Measurements from ENCODE around the gene CERT1. TPM values are rescaled to one million over a fixed set of nuclear protein-coding genes. Genes with fewer than 3 reads are reported as not detected.
"Not testable (repeated sequence)": the region's sequence is repeated elsewhere in the genome, so short reads cannot be mapped to it uniquely, and the experiment has no call there.

CERT1 gene
- total RNA-seq, 1 donor from 2014 or later = 36.2 TPM

DNA sequence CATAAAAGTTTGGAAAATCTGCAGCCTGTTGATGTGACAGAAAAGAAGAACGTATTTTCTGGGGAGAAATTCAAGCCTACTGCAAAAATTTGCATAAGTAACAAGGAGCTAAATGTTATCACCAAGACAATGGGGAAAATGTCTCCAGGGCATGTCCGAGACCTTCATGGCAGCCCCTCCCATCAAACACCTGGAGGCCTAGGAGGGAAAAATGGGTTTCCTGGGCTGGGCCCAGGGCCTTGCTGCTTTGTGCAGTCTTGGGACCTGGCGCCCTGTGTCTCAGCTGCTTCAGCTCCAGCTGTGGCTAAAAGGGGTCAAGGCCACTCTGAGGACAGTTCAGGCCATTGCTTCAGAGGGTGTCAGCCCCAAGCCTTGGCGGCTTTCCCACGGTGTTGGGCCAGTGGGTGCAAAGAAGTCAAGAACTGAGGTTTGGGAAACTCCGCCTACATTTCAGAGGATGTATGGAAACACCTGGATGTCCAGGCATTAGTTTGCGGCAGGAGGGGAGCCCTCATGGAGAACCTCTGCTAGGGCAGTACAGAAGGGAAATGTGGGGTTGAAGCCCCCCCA is 13.1 kb downstream of the CERT1 start:
- Mint-ChIP-seq H3K27me3 (ENCODE audit: low read depth) (no peaks in the 10 kb centered on the region), H3K4me3 (ENCODE audit: unreplicated experiment) (no peak overlapping the region), H3K36me3 (ENCODE audit: low read depth) (peaks cover 6% of the 10 kb centered on the region), H3K4me1 (ENCODE audit: low read depth) (no peaks in the 10 kb centered on the region), H3K9me3 (ENCODE audit: low read depth) (peaks cover 4% of the 10 kb centered on the region), H3K27ac (ENCODE audit: unreplicated experiment) (no peak overlapping the region)
- TF ChIP-seq CTCF (IDR thresholded peaks at IDR 0.05) = no peak
- DNase-seq (ENCODE audit: low spot score) = no peak

DNA sequence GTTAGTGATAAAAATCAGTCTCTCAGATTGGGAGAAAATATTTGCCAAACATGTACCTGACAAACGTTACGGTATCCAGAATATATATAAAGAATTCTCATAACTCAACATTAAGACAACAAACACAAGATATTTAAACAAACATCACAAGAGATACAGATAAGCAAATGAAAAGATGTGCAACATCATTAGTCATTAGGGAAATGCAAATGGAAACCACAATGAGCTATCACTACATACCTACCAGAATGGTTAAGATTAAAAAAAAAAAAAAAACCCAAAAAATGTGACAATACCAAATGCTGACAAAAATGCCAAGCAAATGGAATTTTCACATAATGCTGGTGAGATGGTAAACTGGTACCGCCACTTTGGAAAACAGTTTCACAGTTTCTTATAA is 15.4 kb downstream of the CERT1 start:
- Mint-ChIP-seq H3K4me1 (ENCODE audit: low read depth) (no peaks in the 10 kb centered on the region), H3K9me3 (ENCODE audit: low read depth) (peaks cover 4% of the 10 kb centered on the region), H3K27ac (ENCODE audit: unreplicated experiment) (no peak overlapping the region), H3K36me3 (ENCODE audit: low read depth) (peaks cover 11% of the 10 kb centered on the region), H3K27me3 (ENCODE audit: low read depth) (no peaks in the 10 kb centered on the region), H3K4me3 (ENCODE audit: unreplicated experiment) (no peak overlapping the region)
- no peak for TF ChIP-seq CTCF (IDR thresholded peaks at IDR 0.05)
- no peak for DNase-seq (ENCODE audit: low spot score)

- Mint-ChIP-seq H3K4me3 (ENCODE audit: unreplicated experiment) (no peak overlapping the region), H3K27me3 (ENCODE audit: low read depth) (no peaks in the 10 kb centered on the region), H3K4me1 (ENCODE audit: low read depth) (peaks cover 3% of the 10 kb centered on the region), H3K27ac (ENCODE audit: unreplicated experiment) (no peak overlapping the region), H3K36me3 (ENCODE audit: low read depth) (peaks cover 25% of the 10 kb centered on the region), H3K9me3 (ENCODE audit: low read depth) (peaks cover 34% of the 10 kb centered on the region)
- no peak for TF ChIP-seq CTCF (IDR thresholded peaks at IDR 0.05)
- DNase-seq (ENCODE audit: low spot score) = no peak
Observed at GRCh38 chr5:75491621-75492020, 19.8 kb downstream of the CERT1 start.

DNA sequence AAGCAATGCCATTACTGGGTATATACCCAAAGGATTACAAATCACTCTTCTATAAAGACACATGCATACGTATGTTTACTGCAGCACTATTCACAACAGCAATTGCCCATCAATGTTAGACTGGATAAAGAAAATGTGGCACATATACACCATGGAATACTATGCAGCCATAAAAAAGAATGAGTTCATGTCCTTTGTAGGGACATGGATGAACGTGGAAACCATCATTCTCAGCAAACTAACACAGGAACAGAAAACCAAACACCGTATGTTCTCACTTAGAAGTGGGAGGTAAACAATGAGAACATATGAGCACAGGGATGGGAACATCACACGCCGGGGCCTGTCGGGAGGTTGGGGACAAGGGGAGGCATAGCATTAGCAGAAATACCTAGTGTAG is 21.6 kb downstream of the CERT1 start:
- not testable (repeated sequence) for H3K4me1 Mint-ChIP-seq (ENCODE audit: low read depth); H3K27me3 Mint-ChIP-seq (ENCODE audit: low read depth); DNase-seq (ENCODE audit: low spot score); H3K4me3 Mint-ChIP-seq (ENCODE audit: unreplicated experiment); H3K27ac Mint-ChIP-seq (ENCODE audit: unreplicated experiment)
- Mint-ChIP-seq H3K36me3 (ENCODE audit: low read depth) (peaks cover 37% of the 10 kb centered on the region), H3K9me3 (ENCODE audit: low read depth) (peaks cover 49% of the 10 kb centered on the region)

GRCh38 chr5:75484605-75485004 is 26.8 kb downstream of the CERT1 start:
- H3K27ac Mint-ChIP-seq (ENCODE audit: unreplicated experiment) = no peak overlapping the region
- no peak for TF ChIP-seq CTCF (IDR thresholded peaks at IDR 0.05)
- H3K4me3 Mint-ChIP-seq (ENCODE audit: unreplicated experiment) = no peak overlapping the region
- H3K9me3 Mint-ChIP-seq (ENCODE audit: low read depth) = peaks cover 59% of the 10 kb centered on the region
- peaks cover 3% of the 10 kb centered on the region for H3K4me1 Mint-ChIP-seq (ENCODE audit: low read depth)
- peaks cover 30% of the 10 kb centered on the region for H3K36me3 Mint-ChIP-seq (ENCODE audit: low read depth)
- no peak for DNase-seq (ENCODE audit: low spot score)
- no peaks in the 10 kb centered on the region for H3K27me3 Mint-ChIP-seq (ENCODE audit: low read depth)

- no peaks in the 10 kb centered on the region for H3K4me1 Mint-ChIP-seq (ENCODE audit: low read depth)
- H3K36me3 Mint-ChIP-seq (ENCODE audit: low read depth) = peaks cover 24% of the 10 kb centered on the region
- no peak for TF ChIP-seq CTCF (IDR thresholded peaks at IDR 0.05)
- H3K27ac Mint-ChIP-seq (ENCODE audit: unreplicated experiment) = no peak overlapping the region
- no peak overlapping the region for H3K4me3 Mint-ChIP-seq (ENCODE audit: unreplicated experiment)
- H3K27me3 Mint-ChIP-seq (ENCODE audit: low read depth) = no peaks in the 10 kb centered on the region
- no peak for DNase-seq (ENCODE audit: low spot score)
- H3K9me3 Mint-ChIP-seq (ENCODE audit: low read depth) = peaks cover 49% of the 10 kb centered on the region
Observed at GRCh38 chr5:75482482-75482881, 28.9 kb downstream of the CERT1 start.

Data from chondrocyte (in vitro differentiated cells).